ENCODE measurements around the gene CARMIL1.

CARMIL1 gene

GRCh38 chr6:25446830-25447569, 167.8 kb downstream of the CARMIL1 start:
- FAIRE-seq = no peak
- TF ChIP-seq CTCF (IDR thresholded peaks at IDR 0.05; ENCODE audit: insufficient read depth, missing control alignments) = no peak
- no peak for DNase-seq (ENCODE audit: insufficient read length, low spot score)

- FAIRE-seq = no peak
- TF ChIP-seq CTCF (IDR thresholded peaks at IDR 0.05; ENCODE audit: insufficient read depth, missing control alignments) = no peak
- no peak for DNase-seq (ENCODE audit: insufficient read length, low spot score)
Measured at GRCh38 chr6:25447570-25447929, 168.4 kb downstream of the CARMIL1 start.

DNA sequence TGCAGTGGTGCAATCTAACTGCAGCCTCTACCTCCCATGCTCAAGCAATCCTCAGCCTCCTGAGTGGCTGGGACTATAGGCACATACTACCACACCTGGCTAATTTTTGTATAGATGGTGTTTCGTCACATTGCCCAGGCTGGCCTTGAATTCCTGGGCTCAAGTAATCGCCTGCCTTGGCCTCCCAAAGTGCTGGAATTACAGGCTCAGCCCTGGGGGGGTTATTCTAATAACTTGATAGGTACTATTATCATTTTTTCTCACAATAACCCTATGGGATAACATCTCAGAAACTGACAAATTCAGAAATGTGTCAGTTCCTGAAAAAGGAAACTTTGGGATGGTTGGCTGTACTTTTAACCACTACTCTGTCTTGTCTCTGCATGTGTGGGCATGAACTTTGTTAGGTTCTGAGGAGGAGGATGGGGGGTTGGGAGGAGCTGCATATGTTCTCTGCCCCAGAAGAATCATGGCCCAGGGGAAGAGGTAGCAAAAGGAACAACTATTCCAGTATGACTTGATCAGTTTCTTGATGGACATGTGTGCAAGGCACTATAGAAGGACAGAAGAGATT, 169.9 kb downstream of the CARMIL1 start:
- FAIRE-seq = no peak
- DNase-seq (ENCODE audit: insufficient read length, low spot score) = no peak
- TF ChIP-seq CTCF (IDR thresholded peaks at IDR 0.05; ENCODE audit: insufficient read depth, missing control alignments) = no peak

DNA sequence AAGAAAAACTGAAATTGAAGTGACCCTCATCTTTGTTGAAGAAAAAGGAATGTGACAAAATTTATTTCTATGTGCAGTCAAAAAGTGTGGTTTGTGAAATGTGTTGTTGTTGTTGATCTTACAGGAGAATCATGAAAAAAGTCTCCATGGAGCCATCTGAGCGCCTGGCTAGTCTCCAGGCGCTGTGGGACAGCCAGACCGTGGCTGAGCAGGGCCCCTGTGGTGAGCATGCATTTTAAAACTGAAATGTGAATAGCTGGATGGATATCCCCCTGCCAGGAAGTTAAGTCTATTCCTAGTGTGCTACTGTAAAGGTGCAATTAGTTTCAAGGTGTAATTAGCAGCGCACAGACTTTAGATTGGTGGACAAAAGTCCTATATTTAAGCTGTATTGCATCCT, 170.6 kb downstream of the CARMIL1 start:
- TF ChIP-seq CTCF (IDR thresholded peaks at IDR 0.05; ENCODE audit: insufficient read depth, missing control alignments) = no peak
- DNase-seq (ENCODE audit: insufficient read length, low spot score) (no peak), FAIRE-seq (no peak)

DNA sequence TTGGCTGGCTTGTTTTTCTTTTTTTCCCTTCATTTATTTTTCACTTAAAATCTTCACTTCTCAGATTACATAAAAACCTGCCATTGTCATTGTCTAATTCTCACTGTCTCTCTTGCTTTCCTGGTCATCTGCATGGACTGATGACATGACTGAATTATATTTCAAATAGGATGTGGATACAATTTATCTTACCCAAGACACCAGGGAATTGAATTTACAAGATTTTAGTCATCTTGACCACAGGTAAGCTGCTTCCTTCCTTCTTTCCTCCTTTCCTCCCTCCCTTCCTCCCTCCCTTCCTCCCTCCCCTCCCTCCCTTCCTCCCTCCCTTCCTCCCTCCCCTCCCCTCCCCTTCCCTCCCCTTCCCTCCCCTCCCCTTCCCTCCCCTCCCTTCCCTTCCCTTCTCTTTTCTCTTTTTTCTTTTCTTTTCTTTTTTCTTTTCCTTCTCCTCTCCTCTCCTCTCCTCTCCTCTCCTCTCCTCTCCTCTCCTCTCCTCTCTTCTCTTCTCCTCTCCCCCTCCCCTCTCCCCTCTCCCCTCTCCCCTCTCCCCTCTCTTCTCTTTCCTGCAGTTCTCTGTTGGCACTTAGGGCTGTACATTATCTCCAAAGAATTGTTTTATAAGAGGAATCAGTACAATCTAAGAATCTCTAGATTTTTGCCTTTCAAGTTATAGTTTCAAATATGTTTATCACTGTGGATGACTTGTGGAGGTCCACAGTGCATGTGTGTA, 171.5 kb downstream of the CARMIL1 start:
- FAIRE-seq = no peak
- no peak for TF ChIP-seq CTCF (IDR thresholded peaks at IDR 0.05; ENCODE audit: insufficient read depth, missing control alignments)
- no peak for DNase-seq (ENCODE audit: insufficient read length, low spot score)

- no peak for DNase-seq (ENCODE audit: insufficient read length, low spot score)
- no peak for TF ChIP-seq CTCF (IDR thresholded peaks at IDR 0.05; ENCODE audit: insufficient read depth, missing control alignments)
- no peak for FAIRE-seq
Measured at GRCh38 chr6:25452031-25452430, 172.9 kb downstream of the CARMIL1 start.

GRCh38 chr6:25453288-25453687, 174.1 kb downstream of the CARMIL1 start:
- TF ChIP-seq CTCF (IDR thresholded peaks at IDR 0.05; ENCODE audit: insufficient read depth, missing control alignments) = no peak
- FAIRE-seq = no peak

More at GRCh38 chr6:25453288-25453687, 174.1 kb downstream of the CARMIL1 start:
- no peak for DNase-seq (ENCODE audit: insufficient read length, low spot score)
